Skeletal muscle satellite cell (primary cell): ENCODE measurements around the gene PDCD2. TPM values are rescaled to one million over a fixed set of nuclear protein-coding genes. Genes with fewer than 3 reads are reported as not detected.
"Not testable (repeated sequence)": the region's sequence is repeated elsewhere in the genome, so short reads cannot be mapped to it uniquely, and the experiment has no call there.

ENCODE experiments used
- H3K27me3 ChIP-seq: 2 replicates; pipeline ENCODE4 v1.7.0; 2013; ENCODE audit warnings: low read length; ENCODE audit not compliant: control insufficient read depth, insufficient read depth
- H3K36me3 ChIP-seq: 2 replicates; pipeline ENCODE4 v1.7.0; 2013; ENCODE audit warnings: mild to moderate bottlenecking, control low read depth, low read length; ENCODE audit not compliant: insufficient read depth
- H3K4me1 ChIP-seq: 2 replicates; pipeline ENCODE4 v1.7.0; 2013; ENCODE audit warnings: low read length; ENCODE audit not compliant: control insufficient read depth, insufficient read depth
- H3K4me2 ChIP-seq: 2 replicates; pipeline ENCODE4 v1.7.0; 2013; ENCODE audit warnings: mild to moderate bottlenecking, low read length
- H3K4me3 ChIP-seq: 2 replicates; pipeline ENCODE4 v1.7.0; 2013; ENCODE audit warnings: low read length
- H3K9ac ChIP-seq: 2 replicates; pipeline ENCODE4 v1.7.0; 2013; ENCODE audit warnings: mild to moderate bottlenecking, low read depth, low read length, moderate library complexity
- H3K9me3 ChIP-seq: replicated peaks from 2 replicates; pipeline ENCODE4 v1.7.0; 2013; ENCODE audit warnings: mild to moderate bottlenecking, control low read depth, low read length
- total RNA-seq: library from RNA; depleted of rRNA; stranded (reverse); fragments of >200 nt; gene quantifications from 2 replicates; pipeline ENCODE4 v1.2.3, GENCODE V29; 2012; rRNA removed

PDCD2 gene
- 82.8 and 104 TPM in 2 replicates for total RNA-seq

GRCh38 chr6:170584181-170584953 lies at the start of gene PDCD2:
Gene PDCD2, minus strand, starts transcription at chr6:170584637. Its CDS starts 56 bp downstream, at chr6:170584581.
- peaks cover 14% of the 10 kb centered on the region for H3K4me1 ChIP-seq
- H3K4me3 ChIP-seq: peak within 1 kb of the TSS; percentile 85
- no peaks in the 10 kb centered on the region for H3K27me3 ChIP-seq
- peaks cover 29% of the 10 kb centered on the region for H3K36me3 ChIP-seq
- peak within 1 kb of the TSS; percentile 96 for H3K4me2 ChIP-seq
- H3K9ac ChIP-seq: peak within 1 kb of the TSS; percentile 90
- no peaks in the 10 kb centered on the region for H3K9me3 ChIP-seq

GRCh38 chr6:170616020-170616554 lies 31.6 kb upstream of the PDCD2 start:
- not testable (repeated sequence) for H3K36me3 ChIP-seq, H3K9me3 ChIP-seq, H3K4me1 ChIP-seq, H3K27me3 ChIP-seq, H3K9ac ChIP-seq, H3K4me2 ChIP-seq, H3K4me3 ChIP-seq

- not testable (repeated sequence) for H3K4me2 ChIP-seq, H3K36me3 ChIP-seq, H3K9ac ChIP-seq, H3K27me3 ChIP-seq, H3K4me1 ChIP-seq, H3K4me3 ChIP-seq, H3K9me3 ChIP-seq
These were observed 27.9 kb upstream of the PDCD2 start for GRCh38 chr6:170612256-170612804.

GRCh38 chr6:170609225-170609624 lies 24.8 kb upstream of the PDCD2 start:
- not testable (repeated sequence) for H3K4me1 ChIP-seq, H3K4me2 ChIP-seq, H3K27me3 ChIP-seq, H3K9ac ChIP-seq, H3K4me3 ChIP-seq, H3K36me3 ChIP-seq, H3K9me3 ChIP-seq

- no peak overlapping the region for H3K4me3 ChIP-seq
- H3K9ac ChIP-seq: no peak overlapping the region
- H3K36me3 ChIP-seq: no peaks in the 10 kb centered on the region
- H3K4me2 ChIP-seq: no peak overlapping the region
- no peaks in the 10 kb centered on the region for H3K9me3 ChIP-seq
- no peaks in the 10 kb centered on the region for H3K4me1 ChIP-seq
- peaks cover 8% of the 10 kb centered on the region for H3K27me3 ChIP-seq
These were observed 21.3 kb upstream of the PDCD2 start for GRCh38 chr6:170605574-170606259.

- Histone ChIP-seq H3K9ac (no peak overlapping the region), H3K27me3 (no peaks in the 10 kb centered on the region), H3K4me1 (no peaks in the 10 kb centered on the region), H3K9me3 (no peaks in the 10 kb centered on the region), H3K4me2 (no peak overlapping the region), H3K4me3 (no peak overlapping the region), H3K36me3 (no peaks in the 10 kb centered on the region)
These were observed 12.8 kb upstream of the PDCD2 start for GRCh38 chr6:170597278-170597677.

- H3K4me3 ChIP-seq: no peak overlapping the region
- H3K36me3 ChIP-seq: no peaks in the 10 kb centered on the region
- no peak overlapping the region for H3K4me2 ChIP-seq
- no peak overlapping the region for H3K9ac ChIP-seq
- H3K9me3 ChIP-seq: no peaks in the 10 kb centered on the region
- no peaks in the 10 kb centered on the region for H3K27me3 ChIP-seq
- no peaks in the 10 kb centered on the region for H3K4me1 ChIP-seq
These were observed 12.0 kb upstream of the PDCD2 start for GRCh38 chr6:170596426-170596825.

- Histone ChIP-seq H3K4me1 (no peaks in the 10 kb centered on the region), H3K27me3 (no peaks in the 10 kb centered on the region), H3K9ac (no peak overlapping the region), H3K36me3 (no peaks in the 10 kb centered on the region), H3K4me2 (no peak overlapping the region), H3K9me3 (no peaks in the 10 kb centered on the region), H3K4me3 (no peak overlapping the region)
These were observed 6.3 kb upstream of the PDCD2 start for GRCh38 chr6:170590725-170591124.

- H3K36me3 ChIP-seq: peaks cover 26% of the 10 kb centered on the region
- peak overlapping the region; percentile 96 for H3K4me2 ChIP-seq
- H3K9me3 ChIP-seq: no peaks in the 10 kb centered on the region
- no peaks in the 10 kb centered on the region for H3K27me3 ChIP-seq
- H3K4me1 ChIP-seq: peaks cover 14% of the 10 kb centered on the region
- peak overlapping the region; percentile 85 for H3K4me3 ChIP-seq
- peak overlapping the region; percentile 90 for H3K9ac ChIP-seq
These were observed 589 bp upstream of the PDCD2 start for GRCh38 chr6:170584954-170585498.

GRCh38 chr6:170583756-170584180 lies 669 bp downstream of the PDCD2 start:
- peak overlapping the region; percentile 96 for H3K4me2 ChIP-seq
- H3K4me1 ChIP-seq: peaks cover 14% of the 10 kb centered on the region
- H3K27me3 ChIP-seq: no peaks in the 10 kb centered on the region
- H3K36me3 ChIP-seq: peaks cover 35% of the 10 kb centered on the region
- H3K9ac ChIP-seq: peak overlapping the region; percentile 90
- H3K4me3 ChIP-seq: peak overlapping the region; percentile 85
- H3K9me3 ChIP-seq: no peaks in the 10 kb centered on the region

GRCh38 chr6:170578909-170579308 lies 5.5 kb downstream of the PDCD2 start:
- Histone ChIP-seq H3K9ac (no peak overlapping the region), H3K4me1 (peaks cover 10% of the 10 kb centered on the region), H3K9me3 (no peaks in the 10 kb centered on the region), H3K4me3 (no peak overlapping the region), H3K4me2 (no peak overlapping the region), H3K27me3 (no peaks in the 10 kb centered on the region), H3K36me3 (peaks cover 70% of the 10 kb centered on the region)
